ENCODE results near the gene AGAP1.

The AGAP1 gene

GRCh38 chr2:236010920-236011685, 517.3 kb downstream of the AGAP1 start:
- Histone ChIP-seq H3K9me3 (ENCODE audit: control insufficient read depth, insufficient read depth, low read depth, low read length) (no peaks in the 10 kb centered on the region), H3K4me1 (ENCODE audit: control insufficient read depth, insufficient read depth, low read length) (peaks cover 41% of the 10 kb centered on the region), H3K9ac (ENCODE audit: low read length) (no peak overlapping the region), H3K27me3 (ENCODE audit: control insufficient read depth, insufficient read depth, low read length) (no peaks in the 10 kb centered on the region), H3K4me3 (ENCODE audit: low read depth, low read length) (no peak overlapping the region), H3K27ac (ENCODE audit: low read depth, low read length) (no peak overlapping the region), H3K36me3 (ENCODE audit: control insufficient read depth, insufficient read depth, low read length) (no peaks in the 10 kb centered on the region)

- H3K27me3 ChIP-seq (ENCODE audit: control insufficient read depth, insufficient read depth, low read length), result no peaks in the 10 kb centered on the region
- H3K9me3 ChIP-seq (ENCODE audit: control insufficient read depth, insufficient read depth, low read depth, low read length), result no peaks in the 10 kb centered on the region
- H3K4me1 ChIP-seq (ENCODE audit: control insufficient read depth, insufficient read depth, low read length), result peaks cover 48% of the 10 kb centered on the region
- no peaks in the 10 kb centered on the region for H3K36me3 ChIP-seq (ENCODE audit: control insufficient read depth, insufficient read depth, low read length)
- H3K4me3 ChIP-seq (ENCODE audit: low read depth, low read length), result no peak overlapping the region
- no peak overlapping the region for H3K9ac ChIP-seq (ENCODE audit: low read length)
- no peak overlapping the region for H3K27ac ChIP-seq (ENCODE audit: low read depth, low read length)
Measured at GRCh38 chr2:236012155-236012554, 518.3 kb downstream of the AGAP1 start.

GRCh38 chr2:236014408-236015131, 520.7 kb downstream of the AGAP1 start:
- Histone ChIP-seq H3K9ac (ENCODE audit: low read length) (no peak overlapping the region), H3K4me1 (ENCODE audit: control insufficient read depth, insufficient read depth, low read length) (peaks cover 48% of the 10 kb centered on the region), H3K27ac (ENCODE audit: low read depth, low read length) (no peak overlapping the region), H3K4me3 (ENCODE audit: low read depth, low read length) (no peak overlapping the region), H3K9me3 (ENCODE audit: control insufficient read depth, insufficient read depth, low read depth, low read length) (no peaks in the 10 kb centered on the region), H3K27me3 (ENCODE audit: control insufficient read depth, insufficient read depth, low read length) (no peaks in the 10 kb centered on the region), H3K36me3 (ENCODE audit: control insufficient read depth, insufficient read depth, low read length) (no peaks in the 10 kb centered on the region)

GRCh38 chr2:236015171-236015570, 521.3 kb downstream of the AGAP1 start:
- H3K4me1 ChIP-seq (ENCODE audit: control insufficient read depth, insufficient read depth, low read length), result peaks cover 47% of the 10 kb centered on the region
- no peak overlapping the region for H3K27ac ChIP-seq (ENCODE audit: low read depth, low read length)
- no peaks in the 10 kb centered on the region for H3K27me3 ChIP-seq (ENCODE audit: control insufficient read depth, insufficient read depth, low read length)
- no peaks in the 10 kb centered on the region for H3K9me3 ChIP-seq (ENCODE audit: control insufficient read depth, insufficient read depth, low read depth, low read length)
- no peaks in the 10 kb centered on the region for H3K36me3 ChIP-seq (ENCODE audit: control insufficient read depth, insufficient read depth, low read length)
- H3K4me3 ChIP-seq (ENCODE audit: low read depth, low read length), result no peak overlapping the region
- H3K9ac ChIP-seq (ENCODE audit: low read length), result no peak overlapping the region

GRCh38 chr2:236016496-236016895, 522.7 kb downstream of the AGAP1 start:
- Histone ChIP-seq H3K36me3 (ENCODE audit: control insufficient read depth, insufficient read depth, low read length) (no peaks in the 10 kb centered on the region), H3K9me3 (ENCODE audit: control insufficient read depth, insufficient read depth, low read depth, low read length) (no peaks in the 10 kb centered on the region), H3K4me3 (ENCODE audit: low read depth, low read length) (no peak overlapping the region), H3K9ac (ENCODE audit: low read length) (no peak overlapping the region), H3K27me3 (ENCODE audit: control insufficient read depth, insufficient read depth, low read length) (no peaks in the 10 kb centered on the region), H3K4me1 (ENCODE audit: control insufficient read depth, insufficient read depth, low read length) (peaks cover 44% of the 10 kb centered on the region), H3K27ac (ENCODE audit: low read depth, low read length) (no peak overlapping the region)

- H3K9ac ChIP-seq (ENCODE audit: low read length), result no peak overlapping the region
- H3K4me1 ChIP-seq (ENCODE audit: control insufficient read depth, insufficient read depth, low read length), result peaks cover 37% of the 10 kb centered on the region
- H3K27ac ChIP-seq (ENCODE audit: low read depth, low read length), result no peak overlapping the region
- no peaks in the 10 kb centered on the region for H3K9me3 ChIP-seq (ENCODE audit: control insufficient read depth, insufficient read depth, low read depth, low read length)
- H3K4me3 ChIP-seq (ENCODE audit: low read depth, low read length), result no peak overlapping the region
- no peaks in the 10 kb centered on the region for H3K36me3 ChIP-seq (ENCODE audit: control insufficient read depth, insufficient read depth, low read length)
- no peaks in the 10 kb centered on the region for H3K27me3 ChIP-seq (ENCODE audit: control insufficient read depth, insufficient read depth, low read length)
Measured at GRCh38 chr2:236017446-236017845, 523.6 kb downstream of the AGAP1 start.

GRCh38 chr2:236019434-236019833, 525.6 kb downstream of the AGAP1 start:
- Histone ChIP-seq H3K36me3 (ENCODE audit: control insufficient read depth, insufficient read depth, low read length) (no peaks in the 10 kb centered on the region), H3K4me1 (ENCODE audit: control insufficient read depth, insufficient read depth, low read length) (peaks cover 23% of the 10 kb centered on the region), H3K4me3 (ENCODE audit: low read depth, low read length) (no peak overlapping the region), H3K27ac (ENCODE audit: low read depth, low read length) (no peak overlapping the region), H3K27me3 (ENCODE audit: control insufficient read depth, insufficient read depth, low read length) (no peaks in the 10 kb centered on the region), H3K9ac (ENCODE audit: low read length) (no peak overlapping the region), H3K9me3 (ENCODE audit: control insufficient read depth, insufficient read depth, low read depth, low read length) (no peaks in the 10 kb centered on the region)

- Histone ChIP-seq H3K4me3 (ENCODE audit: low read depth, low read length) (no peak overlapping the region), H3K27me3 (ENCODE audit: control insufficient read depth, insufficient read depth, low read length) (no peaks in the 10 kb centered on the region), H3K27ac (ENCODE audit: low read depth, low read length) (no peak overlapping the region)
Measured at GRCh38 chr2:236021499-236022057, 527.7 kb downstream of the AGAP1 start.

GRCh38 chr2:236022128-236022527, 528.3 kb downstream of the AGAP1 start:
- H3K9me3 ChIP-seq (ENCODE audit: control insufficient read depth, insufficient read depth, low read depth, low read length), result no peaks in the 10 kb centered on the region
- no peaks in the 10 kb centered on the region for H3K27me3 ChIP-seq (ENCODE audit: control insufficient read depth, insufficient read depth, low read length)
- no peak overlapping the region for H3K9ac ChIP-seq (ENCODE audit: low read length)
- no peaks in the 10 kb centered on the region for H3K36me3 ChIP-seq (ENCODE audit: control insufficient read depth, insufficient read depth, low read length)
- H3K4me1 ChIP-seq (ENCODE audit: control insufficient read depth, insufficient read depth, low read length), result no peaks in the 10 kb centered on the region
- no peak overlapping the region for H3K27ac ChIP-seq (ENCODE audit: low read depth, low read length)
- no peak overlapping the region for H3K4me3 ChIP-seq (ENCODE audit: low read depth, low read length)

More at GRCh38 chr2:236021499-236022057, 527.7 kb downstream of the AGAP1 start:
- no peaks in the 10 kb centered on the region for H3K36me3 ChIP-seq (ENCODE audit: control insufficient read depth, insufficient read depth, low read length)
- H3K4me1 ChIP-seq (ENCODE audit: control insufficient read depth, insufficient read depth, low read length), result 0 out of 2 replicates have a peak, but pooled peaks cover 1% of the 10 kb centered on the region
- H3K9ac ChIP-seq (ENCODE audit: low read length), result no peak overlapping the region
- no peaks in the 10 kb centered on the region for H3K9me3 ChIP-seq (ENCODE audit: control insufficient read depth, insufficient read depth, low read depth, low read length)

GRCh38 chr2:236025892-236026291, 532.0 kb downstream of the AGAP1 start:
- Histone ChIP-seq H3K4me3 (ENCODE audit: low read depth, low read length) (no peak overlapping the region), H3K9ac (ENCODE audit: low read length) (no peak overlapping the region), H3K4me1 (ENCODE audit: control insufficient read depth, insufficient read depth, low read length) (no peaks in the 10 kb centered on the region), H3K27me3 (ENCODE audit: control insufficient read depth, insufficient read depth, low read length) (no peaks in the 10 kb centered on the region), H3K27ac (ENCODE audit: low read depth, low read length) (no peak overlapping the region), H3K9me3 (ENCODE audit: control insufficient read depth, insufficient read depth, low read depth, low read length) (peaks cover 4% of the 10 kb centered on the region), H3K36me3 (ENCODE audit: control insufficient read depth, insufficient read depth, low read length) (no peaks in the 10 kb centered on the region)

- Histone ChIP-seq H3K9me3 (ENCODE audit: control insufficient read depth, insufficient read depth, low read depth, low read length) (peaks cover 6% of the 10 kb centered on the region), H3K4me3 (ENCODE audit: low read depth, low read length) (no peak overlapping the region), H3K27ac (ENCODE audit: low read depth, low read length) (no peak overlapping the region), H3K4me1 (ENCODE audit: control insufficient read depth, insufficient read depth, low read length) (no peaks in the 10 kb centered on the region), H3K36me3 (ENCODE audit: control insufficient read depth, insufficient read depth, low read length) (no peaks in the 10 kb centered on the region), H3K27me3 (ENCODE audit: control insufficient read depth, insufficient read depth, low read length) (no peaks in the 10 kb centered on the region), H3K9ac (ENCODE audit: low read length) (no peak overlapping the region)
Measured at GRCh38 chr2:236026841-236027240, 533.0 kb downstream of the AGAP1 start.

All from HUES6 (cell line).